KMS-11 (cell line): ENCODE results near the gene NRG2.

Source experiments
- H2AFZ ChIP-seq: fragments of 200-600 bp; sonication (generic); 2 replicates; pipeline ENCODE4 v1.6.1; 2016; ENCODE audit warnings: antibody characterized with exemption, mixed run types, low read depth
- H3K27ac ChIP-seq: fragments of 200-600 bp; sonication (generic); 2 replicates; pipeline ENCODE4 v1.6.1; 2016; ENCODE audit warnings: mild to moderate bottlenecking, mixed run types
- H3K27me3 ChIP-seq: fragments of 200-600 bp; sonication (generic); 2 replicates; pipeline ENCODE4 v1.6.1; 2017; ENCODE audit warnings: mild to moderate bottlenecking, low read depth, mixed run types, moderate library complexity; ENCODE audit not compliant: insufficient read depth
- H3K36me3 ChIP-seq: fragments of 200-600 bp; sonication (generic); 2 replicates; pipeline ENCODE4 v1.6.1; 2017; ENCODE audit warnings: mild to moderate bottlenecking, mixed run types; ENCODE audit not compliant: insufficient read depth
- H3K4me1 ChIP-seq: fragments of 200-600 bp; sonication (generic); 2 replicates; pipeline ENCODE4 v1.6.1; 2016; ENCODE audit warnings: mild to moderate bottlenecking, low read depth, mixed run types; ENCODE audit not compliant: poor library complexity, severe bottlenecking
- H3K4me2 ChIP-seq: fragments of 200-600 bp; sonication (generic); 2 replicates; pipeline ENCODE4 v1.7.0; 2016; ENCODE audit warnings: mild to moderate bottlenecking, mixed run types
- H3K4me3 ChIP-seq: fragments of 200-600 bp; sonication (generic); IDR thresholded peaks from 2 replicates; pipeline ENCODE4 v1.6.1; 2017; ENCODE audit warnings: low read depth, low read length, mixed read lengths; ENCODE audit not compliant: insufficient read depth
- H3K79me2 ChIP-seq: fragments of 200-600 bp; sonication (generic); 2 replicates; pipeline ENCODE4 v1.6.1; 2016; ENCODE audit warnings: low read depth, mixed run types; ENCODE audit not compliant: insufficient read depth
- H3K9ac ChIP-seq: fragments of 200-600 bp; sonication (generic); 2 replicates; pipeline ENCODE4 v1.6.1; 2016; ENCODE audit warnings: mild to moderate bottlenecking, mixed run types
- H4K20me1 ChIP-seq: fragments of 200-600 bp; sonication (generic); 2 replicates; pipeline ENCODE4 v1.6.1; 2016; ENCODE audit warnings: mild to moderate bottlenecking, mixed run types; ENCODE audit not compliant: insufficient read depth
- CTCF ChIP-seq: fragments of 200-600 bp; sonication (generic); conservative IDR thresholded peaks from 2 replicates; pipeline ENCODE4 v1.6.1; 2017; ENCODE audit warnings: low read depth, mild to moderate bottlenecking, antibody characterized with exemption, low read length, moderate library complexity, mixed read lengths

The NRG2 gene

GRCh38 chr5:139810341-139811273, 232.5 kb downstream of the NRG2 start:
- Histone ChIP-seq H3K27ac (no peak overlapping the region), H3K27me3 (peaks cover 48% of the 10 kb centered on the region; the same call in 1 of the 2 replicates), H3K4me1 (no peaks in the 10 kb centered on the region), H3K4me3 (no peak overlapping the region), H3K4me2 (no peak overlapping the region), H3K36me3 (no peaks in the 10 kb centered on the region), H3K79me2 (no peaks in the 10 kb centered on the region), H3K9ac (no peak overlapping the region), H2AFZ (no peak overlapping the region), H4K20me1 (no peaks in the 10 kb centered on the region)
- TF ChIP-seq CTCF: no peak

- H3K79me2 ChIP-seq: no peaks in the 10 kb centered on the region
- no peak overlapping the region for H2AFZ ChIP-seq
- no peaks in the 10 kb centered on the region for H3K36me3 ChIP-seq
- no peak for TF ChIP-seq CTCF
- H3K4me1 ChIP-seq: no peaks in the 10 kb centered on the region
- H3K4me3 ChIP-seq: no peak overlapping the region
- H3K9ac ChIP-seq: no peak overlapping the region
- H3K27me3 ChIP-seq: peaks cover 43% of the 10 kb centered on the region; the same call in 1 of the 2 replicates
- H3K4me2 ChIP-seq: no peak overlapping the region
- no peak overlapping the region for H3K27ac ChIP-seq
- H4K20me1 ChIP-seq: no peaks in the 10 kb centered on the region
Observed at GRCh38 chr5:139809331-139809810, 233.7 kb downstream of the NRG2 start.

GRCh38 chr5:139808481-139809330, 234.4 kb downstream of the NRG2 start:
- H3K27ac ChIP-seq: no peak overlapping the region
- no peaks in the 10 kb centered on the region for H3K4me1 ChIP-seq
- no peak overlapping the region for H3K4me2 ChIP-seq
- peaks cover 43% of the 10 kb centered on the region; the same call in 1 of the 2 replicates for H3K27me3 ChIP-seq
- H3K9ac ChIP-seq: no peak overlapping the region
- H3K4me3 ChIP-seq: no peak overlapping the region
- H3K79me2 ChIP-seq: no peaks in the 10 kb centered on the region
- no peaks in the 10 kb centered on the region for H3K36me3 ChIP-seq
- no peak for TF ChIP-seq CTCF
- no peak overlapping the region for H2AFZ ChIP-seq
- H4K20me1 ChIP-seq: no peaks in the 10 kb centered on the region

GRCh38 chr5:139807647-139808030, 235.5 kb downstream of the NRG2 start:
- Histone ChIP-seq H2AFZ (no peak overlapping the region), H3K79me2 (no peaks in the 10 kb centered on the region), H4K20me1 (no peaks in the 10 kb centered on the region), H3K27me3 (peaks cover 35% of the 10 kb centered on the region; the same call in 1 of the 2 replicates), H3K4me3 (no peak overlapping the region), H3K27ac (no peak overlapping the region), H3K4me1 (no peaks in the 10 kb centered on the region), H3K9ac (no peak overlapping the region), H3K4me2 (no peak overlapping the region), H3K36me3 (no peaks in the 10 kb centered on the region)
- no peak for TF ChIP-seq CTCF
